ENCODE data around the gene SLF2. TPM values are rescaled to one million over a fixed set of nuclear protein-coding genes. Genes with fewer than 3 reads are reported as not detected.

SLF2 gene
- total RNA-seq, 2 experiments from 2014 or later: 30.2 to 30.5 TPM

DNA sequence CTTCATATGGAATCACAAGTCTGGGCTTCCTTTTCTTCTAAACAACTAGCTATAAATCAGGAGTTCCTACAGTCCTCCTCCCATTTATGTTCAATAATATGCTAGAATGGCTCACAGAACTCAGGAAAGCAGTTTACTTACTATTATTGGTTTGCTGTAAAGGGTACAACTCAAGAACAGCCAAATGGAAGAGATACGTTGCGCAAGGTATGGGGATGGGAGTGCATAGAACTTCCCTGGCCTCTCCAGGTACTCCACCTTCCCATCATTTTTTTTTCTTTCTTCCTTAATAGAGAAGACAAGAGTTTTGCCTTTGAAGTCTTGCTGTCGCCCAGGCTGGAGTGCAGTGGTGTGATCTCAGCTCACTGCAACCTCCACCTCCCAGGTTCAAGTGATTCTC lies 29.5 kb downstream of the SLF2 start:
- DNase-seq: no peak
- H3K4me3 Mint-ChIP-seq: no peak overlapping the region
- no peaks in the 10 kb centered on the region for H3K27me3 Mint-ChIP-seq
- no peak overlapping the region for H3K27ac Mint-ChIP-seq
- H3K9me3 Mint-ChIP-seq: no peaks in the 10 kb centered on the region
- peaks cover 16% of the 10 kb centered on the region for H3K4me1 Mint-ChIP-seq
- H3K36me3 Mint-ChIP-seq: peaks cover 30% of the 10 kb centered on the region

DNA sequence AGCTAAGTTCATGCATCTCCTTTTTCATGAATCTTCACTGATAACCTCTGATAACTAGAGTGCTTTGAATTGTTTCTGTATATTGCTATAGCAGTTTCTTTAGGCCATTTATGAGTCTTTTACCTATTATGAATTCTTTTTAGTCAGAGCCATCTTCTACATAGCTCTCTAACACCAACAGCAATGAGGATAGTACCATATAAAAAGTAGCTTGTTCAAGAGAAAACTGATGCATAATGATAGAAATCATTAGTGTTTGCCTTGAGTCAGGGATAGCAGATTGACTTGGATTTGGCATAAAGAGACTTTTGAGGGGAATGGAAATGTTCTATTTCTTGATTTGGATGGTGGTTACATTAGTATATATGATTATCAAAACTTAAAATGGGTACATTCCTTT lies 30.7 kb downstream of the SLF2 start:
- Mint-ChIP-seq H3K9me3 (no peaks in the 10 kb centered on the region), H3K27ac (peak overlapping the region; percentile 84), H3K4me1 (peaks cover 16% of the 10 kb centered on the region), H3K36me3 (peaks cover 34% of the 10 kb centered on the region), H3K4me3 (no peak overlapping the region), H3K27me3 (no peaks in the 10 kb centered on the region)
- DNase-seq: no peak

DNA sequence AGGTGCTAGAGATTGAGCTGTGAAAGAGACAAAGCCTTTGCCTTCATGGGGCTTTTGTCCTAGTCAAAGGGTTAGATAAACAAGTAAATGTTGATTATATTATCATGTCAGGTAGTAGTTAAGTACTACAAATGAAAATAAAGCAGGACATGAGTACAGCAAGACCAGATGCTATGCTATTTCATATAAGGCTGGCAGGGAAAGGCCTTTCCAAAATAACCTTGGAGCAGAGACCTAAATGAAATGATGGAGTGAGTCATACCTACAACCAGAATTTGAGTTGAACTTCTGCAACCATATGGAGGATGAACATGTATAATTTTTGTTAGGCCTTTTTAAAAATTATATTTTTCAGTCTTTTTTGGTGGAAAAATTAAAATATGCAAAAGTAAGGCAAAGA lies 33.0 kb downstream of the SLF2 start:
- peaks cover 30% of the 10 kb centered on the region for H3K36me3 Mint-ChIP-seq
- H3K27ac Mint-ChIP-seq: no peak overlapping the region
- no peaks in the 10 kb centered on the region for H3K27me3 Mint-ChIP-seq
- H3K4me3 Mint-ChIP-seq: no peak overlapping the region
- H3K4me1 Mint-ChIP-seq: peaks cover 16% of the 10 kb centered on the region
- no peak for DNase-seq
- H3K9me3 Mint-ChIP-seq: no peaks in the 10 kb centered on the region

DNA sequence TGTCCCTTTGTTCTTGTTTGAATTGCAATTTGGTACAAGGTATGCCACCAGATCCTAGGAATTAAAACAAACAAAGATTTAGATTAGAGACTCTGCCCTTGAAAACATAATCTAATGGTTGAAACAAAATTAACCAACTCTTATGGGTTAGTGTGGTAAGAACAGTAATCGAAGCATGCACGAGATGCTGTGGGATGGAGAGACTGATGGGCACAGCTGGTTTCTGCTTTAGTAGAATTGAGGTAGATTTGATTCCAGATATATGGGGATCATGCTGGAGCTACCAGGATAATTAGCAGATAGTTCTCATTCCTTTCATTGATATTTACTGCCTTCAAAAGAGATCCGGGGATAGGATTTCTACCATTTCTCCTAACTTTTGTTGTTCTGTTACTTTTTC lies 36.2 kb downstream of the SLF2 start:
- Mint-ChIP-seq H3K4me3 (no peak overlapping the region), H3K4me1 (peaks cover 3% of the 10 kb centered on the region), H3K36me3 (peaks cover 25% of the 10 kb centered on the region), H3K27me3 (no peaks in the 10 kb centered on the region), H3K9me3 (no peaks in the 10 kb centered on the region), H3K27ac (no peak overlapping the region)
- DNase-seq: no peak

DNA sequence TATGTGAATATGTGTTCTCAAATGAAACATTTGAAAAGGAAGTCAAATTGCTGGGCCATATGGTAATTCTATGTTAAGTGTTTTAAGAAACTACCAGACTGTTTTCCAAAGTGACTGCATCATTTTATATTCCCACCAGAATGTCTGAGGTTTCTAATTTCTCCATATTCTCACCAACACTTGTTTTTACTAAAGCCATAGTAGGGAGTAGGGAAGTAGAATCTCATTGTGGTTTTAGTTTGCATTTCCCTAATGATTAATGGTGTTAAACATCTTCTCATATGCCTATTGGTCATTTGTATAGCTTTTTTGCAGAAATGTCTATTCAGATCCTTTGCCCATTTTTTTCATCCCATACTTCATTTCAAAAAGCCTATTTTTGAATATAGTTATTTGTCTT lies 47.5 kb downstream of the SLF2 start:
- Mint-ChIP-seq H3K4me1 (peaks cover 9% of the 10 kb centered on the region), H3K9me3 (no peaks in the 10 kb centered on the region), H3K27ac (no peak overlapping the region), H3K36me3 (peaks cover 14% of the 10 kb centered on the region), H3K27me3 (no peaks in the 10 kb centered on the region), H3K4me3 (no peak overlapping the region)
- DNase-seq: no peak

DNA sequence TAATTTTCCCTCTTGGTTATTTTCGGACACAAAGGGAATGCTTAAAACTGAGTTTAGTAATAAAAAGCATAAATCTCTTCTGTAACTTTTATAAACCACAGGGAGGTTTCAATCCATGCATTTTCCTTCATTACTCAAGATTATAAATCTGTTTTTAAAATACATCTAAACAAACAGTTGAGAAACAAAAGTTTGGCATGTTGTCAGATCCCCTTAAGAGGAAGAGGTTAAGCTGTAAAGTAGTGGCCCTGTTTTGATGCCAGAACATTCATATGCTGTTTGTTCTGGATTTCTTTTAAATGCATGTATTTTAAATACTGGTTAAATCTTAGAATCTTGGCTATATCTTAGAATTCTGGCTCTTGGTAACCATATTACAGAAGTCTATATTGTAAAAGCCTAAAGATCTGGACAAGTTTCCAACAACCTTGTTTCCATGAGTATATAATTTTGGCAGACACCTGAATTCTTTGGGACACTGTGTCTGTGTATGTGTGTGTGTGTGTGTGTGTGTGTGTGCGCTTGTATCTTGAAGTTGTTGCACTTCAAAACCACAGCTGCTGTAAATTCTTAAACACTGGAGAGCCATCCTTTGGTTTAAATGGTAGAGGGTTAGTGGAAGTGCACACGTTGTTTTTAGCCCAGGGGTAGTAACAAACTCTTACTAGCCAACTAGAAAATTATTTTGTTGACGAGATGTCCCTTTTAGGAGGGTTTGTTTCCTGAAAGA lies 49.8 kb downstream of the SLF2 start:
- DNase-seq: no peak
- H3K27ac Mint-ChIP-seq: no peak overlapping the region
- no peaks in the 10 kb centered on the region for H3K9me3 Mint-ChIP-seq
- no peak overlapping the region for H3K4me3 Mint-ChIP-seq
- H3K4me1 Mint-ChIP-seq: no peaks in the 10 kb centered on the region
- peaks cover 13% of the 10 kb centered on the region for H3K36me3 Mint-ChIP-seq
- H3K27me3 Mint-ChIP-seq: no peaks in the 10 kb centered on the region

DNA sequence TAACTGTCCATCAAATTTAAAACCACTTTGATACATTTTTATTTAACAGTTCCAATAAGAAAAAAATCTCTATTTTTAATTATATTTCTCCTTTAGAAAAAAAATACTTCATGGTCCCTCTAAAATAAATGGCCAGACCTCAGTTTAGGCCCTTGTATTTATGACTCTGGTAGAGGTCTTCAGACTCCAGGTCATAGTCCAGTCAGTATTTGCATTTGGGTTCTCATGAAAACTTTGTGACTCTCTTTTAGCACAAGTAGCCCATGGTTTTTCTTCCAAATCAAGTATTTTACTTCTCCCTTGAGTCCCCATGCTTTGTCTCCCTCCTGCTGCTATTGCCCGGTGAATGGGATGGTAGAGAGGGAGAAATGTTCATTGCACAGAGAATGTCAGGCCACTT lies 51.1 kb downstream of the SLF2 start:
- no peak for DNase-seq
- H3K4me3 Mint-ChIP-seq: no peak overlapping the region
- H3K27me3 Mint-ChIP-seq: no peaks in the 10 kb centered on the region
- H3K36me3 Mint-ChIP-seq: peaks cover 11% of the 10 kb centered on the region
- H3K27ac Mint-ChIP-seq: no peak overlapping the region
- no peaks in the 10 kb centered on the region for H3K9me3 Mint-ChIP-seq
- H3K4me1 Mint-ChIP-seq: peaks cover 4% of the 10 kb centered on the region

DNA sequence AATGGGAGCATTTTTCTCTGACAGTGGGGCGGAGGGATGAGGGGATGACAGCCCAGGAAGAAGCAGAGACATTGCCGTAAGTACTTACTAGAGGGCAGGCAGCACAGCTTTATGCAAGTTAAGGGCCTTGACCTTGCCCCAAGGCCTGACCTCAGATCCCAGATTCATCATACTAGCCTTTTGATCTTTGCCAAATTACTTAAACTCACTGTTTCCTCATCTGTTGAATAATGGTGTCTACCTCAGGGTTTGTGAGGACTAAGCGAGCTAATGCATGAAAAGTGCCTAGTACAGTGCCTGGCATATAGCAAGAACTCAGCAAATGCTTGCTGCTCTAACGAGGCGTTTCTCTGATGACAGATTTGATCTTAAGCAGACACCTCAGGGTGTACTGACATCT lies 53.1 kb downstream of the SLF2 start:
- H3K4me3 Mint-ChIP-seq: no peak overlapping the region
- H3K9me3 Mint-ChIP-seq: no peaks in the 10 kb centered on the region
- peaks cover 10% of the 10 kb centered on the region for H3K36me3 Mint-ChIP-seq
- no peak overlapping the region for H3K27ac Mint-ChIP-seq
- no peak for DNase-seq
- no peaks in the 10 kb centered on the region for H3K27me3 Mint-ChIP-seq
- H3K4me1 Mint-ChIP-seq: peaks cover 9% of the 10 kb centered on the region

DNA sequence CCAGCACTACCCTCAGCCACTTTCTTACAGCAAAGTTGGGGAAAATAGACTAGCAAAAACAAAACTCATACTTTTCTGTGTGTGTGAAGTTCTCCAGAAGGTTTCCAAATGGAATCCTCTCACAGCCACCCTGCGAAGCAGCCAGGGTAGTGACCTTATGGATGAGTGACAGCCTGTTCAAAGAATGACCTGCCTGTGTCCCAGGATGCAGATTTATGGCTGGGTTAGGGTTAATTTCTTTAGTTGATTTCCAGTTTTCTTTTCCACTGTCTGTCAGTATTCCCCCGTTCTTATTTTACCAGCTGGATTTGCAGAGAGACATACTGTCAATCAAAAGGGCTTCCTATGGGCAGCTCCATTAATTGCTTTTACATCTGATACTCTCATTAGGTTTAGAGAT lies 54.1 kb downstream of the SLF2 start:
- Mint-ChIP-seq H3K4me1 (peaks cover 9% of the 10 kb centered on the region), H3K27me3 (no peaks in the 10 kb centered on the region), H3K27ac (no peak overlapping the region), H3K4me3 (no peak overlapping the region), H3K36me3 (peaks cover 10% of the 10 kb centered on the region), H3K9me3 (no peaks in the 10 kb centered on the region)
- DNase-seq: no peak

DNA sequence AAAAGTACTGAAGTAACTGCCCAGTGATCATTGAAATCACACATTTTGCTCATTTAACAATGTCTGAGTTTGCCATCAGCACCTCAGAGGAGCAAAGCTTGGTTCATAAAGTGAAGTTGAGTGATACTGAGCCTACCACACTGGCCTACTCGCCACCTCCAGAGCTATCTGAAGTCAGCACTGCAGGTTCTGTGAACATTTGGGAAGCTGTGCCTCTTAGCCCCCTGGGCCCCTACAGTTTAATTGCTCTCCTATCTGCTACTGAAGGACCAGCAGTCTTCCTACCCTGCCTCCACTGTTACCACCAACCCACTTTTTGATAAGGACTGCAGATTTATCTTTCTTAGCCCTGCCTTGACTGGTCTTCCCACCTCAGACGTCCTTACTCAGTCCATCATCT lies 54.6 kb downstream of the SLF2 start:
- H3K36me3 Mint-ChIP-seq: peaks cover 10% of the 10 kb centered on the region
- no peak overlapping the region for H3K4me3 Mint-ChIP-seq
- H3K9me3 Mint-ChIP-seq: no peaks in the 10 kb centered on the region
- H3K4me1 Mint-ChIP-seq: peaks cover 10% of the 10 kb centered on the region
- no peak overlapping the region for H3K27ac Mint-ChIP-seq
- DNase-seq: no peak
- H3K27me3 Mint-ChIP-seq: no peaks in the 10 kb centered on the region

DNA sequence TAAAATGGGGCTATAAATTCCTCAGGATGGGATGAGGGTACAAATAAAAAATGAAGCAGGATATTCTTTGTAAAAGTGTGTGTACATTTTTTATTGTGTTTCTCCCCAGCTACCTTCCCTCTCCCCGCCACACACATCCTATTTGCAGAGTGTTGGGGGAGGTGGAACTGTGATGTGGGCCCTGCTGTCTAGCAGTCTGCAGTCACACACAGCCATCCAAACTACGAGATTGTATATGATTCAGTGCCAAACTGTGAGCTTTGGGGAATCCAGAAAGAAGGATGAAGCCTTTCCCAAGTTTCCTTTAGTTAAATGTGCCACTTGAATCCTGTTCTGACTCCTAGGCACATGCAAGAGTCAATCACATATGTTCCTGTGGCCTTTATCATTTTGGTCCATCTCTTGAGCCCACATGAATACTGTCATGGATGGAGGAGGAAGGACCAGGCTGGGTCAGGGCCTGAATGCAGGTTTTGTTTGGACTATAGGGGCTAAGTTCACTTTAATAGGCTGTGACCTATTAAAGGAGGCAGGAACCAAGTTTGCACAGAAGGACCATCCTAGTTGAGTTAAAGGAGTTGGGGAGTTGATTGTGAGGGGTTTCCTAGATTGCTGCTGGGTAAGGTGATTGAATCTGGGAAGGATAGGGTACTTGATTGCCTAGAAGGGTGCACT lies 55.4 kb downstream of the SLF2 start:
- H3K9me3 Mint-ChIP-seq: no peaks in the 10 kb centered on the region
- no peak overlapping the region for H3K27ac Mint-ChIP-seq
- peaks cover 7% of the 10 kb centered on the region for H3K36me3 Mint-ChIP-seq
- no peak overlapping the region for H3K4me3 Mint-ChIP-seq
- no peaks in the 10 kb centered on the region for H3K27me3 Mint-ChIP-seq
- H3K4me1 Mint-ChIP-seq: peaks cover 13% of the 10 kb centered on the region
- DNase-seq: no peak

DNA sequence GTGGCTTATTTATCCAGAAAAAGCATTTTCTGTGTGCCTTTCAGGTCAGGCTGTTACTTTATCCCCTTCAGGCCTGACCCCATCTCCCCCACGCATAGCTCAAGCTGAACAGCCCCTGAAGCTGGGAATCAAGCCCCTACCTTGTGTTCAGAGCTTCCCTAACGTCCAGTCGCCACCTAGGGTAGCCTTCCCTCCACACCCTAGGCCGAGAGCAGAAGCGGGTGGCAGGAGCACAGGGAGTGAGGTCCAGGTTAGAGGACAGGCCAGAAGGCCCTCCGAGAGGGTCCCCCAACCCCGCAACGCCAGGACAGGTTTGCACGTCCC lies 56.1 kb downstream of the SLF2 start:
- Mint-ChIP-seq H3K27ac (no peak overlapping the region), H3K9me3 (no peaks in the 10 kb centered on the region), H3K4me1 (peaks cover 13% of the 10 kb centered on the region), H3K27me3 (no peaks in the 10 kb centered on the region), H3K36me3 (peaks cover 5% of the 10 kb centered on the region), H3K4me3 (peak overlapping the region; percentile 52)
- no peak for DNase-seq

DNA sequence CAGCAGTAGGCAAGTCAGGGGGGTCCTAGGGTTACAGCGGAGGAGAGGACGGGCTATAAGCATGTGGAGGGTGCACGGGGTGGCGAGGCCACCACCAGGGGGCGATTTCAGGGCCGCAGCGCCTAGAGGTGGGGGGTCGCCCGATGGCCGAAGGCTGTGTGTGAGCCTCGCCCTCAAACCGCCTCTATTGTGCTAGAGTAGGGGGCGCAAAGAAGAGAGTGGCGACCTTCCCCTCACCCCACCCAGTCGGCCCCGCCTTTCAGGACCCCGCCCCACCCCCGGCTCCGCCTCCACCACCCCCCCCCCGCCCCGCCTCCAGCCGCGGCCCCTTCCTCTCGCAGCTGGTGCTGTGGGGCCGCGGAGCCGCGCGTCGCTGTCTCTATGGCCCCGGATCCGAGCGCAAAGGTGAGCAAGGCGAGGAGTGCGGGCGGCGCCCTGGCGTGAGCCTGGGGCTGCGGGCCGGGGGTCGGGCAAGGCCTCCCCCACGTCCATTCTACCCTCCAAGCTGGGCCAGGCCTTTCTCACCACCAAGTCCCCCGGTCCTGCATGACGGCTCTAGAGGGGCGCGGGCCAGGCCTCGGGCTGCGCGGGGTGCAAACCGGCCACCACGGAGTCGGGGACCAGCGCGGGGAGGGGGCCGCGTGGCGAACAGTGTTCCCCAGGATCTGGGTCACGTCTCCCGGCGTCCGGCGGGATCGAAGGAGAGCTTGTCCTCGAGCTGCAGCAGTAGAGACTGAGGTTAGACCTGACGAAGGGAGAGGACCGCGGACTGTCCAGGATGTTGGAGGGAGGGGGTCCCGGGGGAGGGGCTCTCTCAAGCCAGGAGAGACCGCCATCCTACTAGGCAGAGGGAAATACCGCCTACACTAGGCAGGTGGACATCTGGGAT lies 56.7 kb downstream of the SLF2 start, which contains the start of gene SEMA4G:
SEMA4G (plus strand) TSS at position 318 of the 889 bp plus-strand sequence. CDS start 3,409 bp downstream, outside the sequence.
- DNase-seq: peak; percentile 50
- peaks cover 13% of the 10 kb centered on the region for H3K4me1 Mint-ChIP-seq
- H3K4me3 Mint-ChIP-seq: peak within 1 kb of the TSS; percentile 52
- no peak within 1 kb of the TSS for H3K27ac Mint-ChIP-seq
- H3K9me3 Mint-ChIP-seq: no peaks in the 10 kb centered on the region
- H3K27me3 Mint-ChIP-seq: no peaks in the 10 kb centered on the region
- peaks cover 5% of the 10 kb centered on the region for H3K36me3 Mint-ChIP-seq

DNA sequence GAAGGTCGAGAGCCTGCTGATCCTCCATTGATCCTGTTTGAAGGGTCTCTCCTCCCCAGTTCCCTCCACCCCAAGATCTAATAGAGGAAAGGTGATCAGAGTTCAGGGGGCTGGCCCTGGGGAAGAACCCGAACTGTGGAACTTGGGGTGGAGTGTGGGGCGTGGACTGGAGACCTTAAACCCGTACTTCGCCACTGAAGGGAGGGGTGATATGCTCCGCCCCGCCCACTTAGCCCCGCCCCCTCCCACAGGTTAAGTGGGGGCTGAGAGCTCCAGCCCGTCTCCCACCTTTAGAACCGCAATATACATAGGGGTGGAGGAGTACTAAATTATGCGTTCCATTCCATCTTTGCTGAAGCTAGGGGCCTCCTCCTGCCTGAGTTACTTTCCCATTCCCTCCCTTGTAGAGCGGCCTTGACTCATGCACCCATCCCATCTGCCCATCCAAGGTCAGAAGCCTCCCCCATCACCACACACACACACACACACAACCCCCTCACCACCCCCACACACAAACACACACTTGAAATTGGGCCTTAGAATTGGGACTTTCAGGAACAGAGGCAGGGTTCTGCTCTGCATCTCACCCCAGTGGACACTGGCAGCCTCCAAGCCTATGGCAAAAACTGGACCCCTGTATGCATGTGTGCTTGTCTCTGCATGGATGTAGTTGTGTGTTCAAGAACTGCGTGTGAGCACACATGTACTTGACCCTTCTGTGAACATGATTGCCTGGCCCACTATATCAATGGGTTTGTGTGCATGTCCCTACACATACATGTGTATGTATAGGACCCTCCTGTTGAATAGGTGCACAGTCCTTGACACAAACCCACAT lies 57.5 kb downstream of the SLF2 start:
- H3K27ac Mint-ChIP-seq: no peak overlapping the region
- DNase-seq: no peak
- H3K36me3 Mint-ChIP-seq: peaks cover 5% of the 10 kb centered on the region

More for the DNA sequence above, 57.5 kb downstream of the SLF2 start:
- H3K9me3 Mint-ChIP-seq: no peaks in the 10 kb centered on the region
- peak overlapping the region; percentile 40 for H3K4me3 Mint-ChIP-seq
- peaks cover 13% of the 10 kb centered on the region for H3K4me1 Mint-ChIP-seq
- no peaks in the 10 kb centered on the region for H3K27me3 Mint-ChIP-seq

All from activated naive CD8-positive, alpha-beta T cell treated with anti-CD3 and anti-CD28 coated beads for 36 hours (primary cell).